Anterior cingulate cortex (tissue), 58 donors: Measurements from ENCODE around the gene EDIL3.
"Not testable (repeated sequence)": the region's sequence is repeated elsewhere in the genome, so short reads cannot be mapped to it uniquely, and the experiment has no call there.

Source experiments
- DNase-seq, 58 donors: peaks; one replicate each; lab custom pipeline; 2025; lab: John Stamatoyannopoulos, UW

The EDIL3 gene

GRCh38 chr5:84213212-84213611, 171.5 kb downstream of the EDIL3 start:
- DNase-seq = no peak

- DNase-seq = no peak
These were observed 179.9 kb downstream of the EDIL3 start for GRCh38 chr5:84204772-84205171.

- DNase-seq = no peak
These were observed 182.5 kb downstream of the EDIL3 start for GRCh38 chr5:84202136-84202535.

DNA sequence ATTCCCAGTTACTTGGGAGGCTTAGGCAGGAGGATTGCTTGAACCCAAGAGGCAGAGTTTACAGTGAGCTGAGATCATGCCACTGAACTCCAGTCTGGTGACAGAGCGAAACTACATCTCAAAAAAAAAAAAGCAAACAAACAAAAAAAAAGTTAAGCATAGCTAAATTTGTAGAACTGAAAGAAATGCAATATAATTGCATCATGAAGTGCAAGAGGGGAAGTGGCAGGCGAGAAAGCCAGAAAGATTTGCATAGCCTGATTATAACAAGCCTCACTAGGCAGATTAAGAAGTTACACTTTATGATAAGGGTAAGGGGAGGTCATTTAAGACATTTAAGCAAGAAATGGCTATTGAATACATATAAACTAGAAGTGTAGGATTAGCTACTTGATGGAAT, 187.1 kb downstream of the EDIL3 start:
- no peak for DNase-seq

- no peak for DNase-seq
These were observed 193.4 kb downstream of the EDIL3 start for GRCh38 chr5:84191281-84191680.

- DNase-seq = no peak
These were observed 199.8 kb downstream of the EDIL3 start for GRCh38 chr5:84184857-84185256.

- DNase-seq = no peak
These were observed 203.6 kb downstream of the EDIL3 start for GRCh38 chr5:84181093-84181492.

- no peak for DNase-seq
These were observed 215.8 kb downstream of the EDIL3 start for GRCh38 chr5:84168841-84169240.

DNA sequence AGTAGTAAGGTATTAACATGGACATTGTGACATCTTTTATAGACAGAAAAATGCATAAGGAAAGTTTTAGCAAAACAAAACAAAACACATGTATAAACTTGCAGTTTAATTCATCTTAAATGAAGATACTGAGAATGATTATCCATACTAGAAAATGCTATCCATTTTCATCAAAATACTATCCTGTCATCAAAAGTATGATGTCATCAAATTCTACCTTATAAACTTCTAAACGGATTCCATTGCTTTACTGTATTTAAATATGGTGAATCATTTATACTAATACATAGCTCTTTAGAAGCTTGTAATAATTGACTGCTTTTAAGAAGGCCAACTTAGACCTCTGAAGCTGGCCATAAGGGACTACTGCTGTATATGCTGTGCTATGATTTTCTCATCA, 221.0 kb downstream of the EDIL3 start:
- no peak for DNase-seq

GRCh38 chr5:84162695-84163094, 222.0 kb downstream of the EDIL3 start:
- DNase-seq = no peak

DNA sequence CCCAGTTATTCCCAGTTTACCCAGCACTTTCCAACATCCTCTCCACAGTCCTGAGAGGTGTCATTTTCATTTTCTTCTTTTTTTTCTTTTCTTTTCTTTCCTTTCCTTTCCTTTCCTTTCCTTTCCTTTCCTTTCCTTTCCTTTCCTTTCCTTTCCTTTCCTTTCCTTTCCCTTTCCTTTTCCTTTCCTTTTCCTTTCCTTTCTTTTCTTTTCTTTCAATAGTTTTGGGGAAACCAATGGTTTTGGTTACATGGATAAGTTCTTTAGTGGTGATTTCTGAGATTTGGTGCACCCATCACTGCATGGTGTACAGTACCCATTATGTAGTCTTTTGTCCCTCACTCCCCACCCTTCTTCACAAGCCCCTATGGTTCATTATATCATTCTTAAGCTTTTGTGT, 224.0 kb downstream of the EDIL3 start:
- not testable (repeated sequence) for DNase-seq

- DNase-seq = no peak
These were observed 235.6 kb downstream of the EDIL3 start for GRCh38 chr5:84149094-84149493.

- DNase-seq = no peak
These were observed 236.0 kb downstream of the EDIL3 start for GRCh38 chr5:84148651-84149050.

DNA sequence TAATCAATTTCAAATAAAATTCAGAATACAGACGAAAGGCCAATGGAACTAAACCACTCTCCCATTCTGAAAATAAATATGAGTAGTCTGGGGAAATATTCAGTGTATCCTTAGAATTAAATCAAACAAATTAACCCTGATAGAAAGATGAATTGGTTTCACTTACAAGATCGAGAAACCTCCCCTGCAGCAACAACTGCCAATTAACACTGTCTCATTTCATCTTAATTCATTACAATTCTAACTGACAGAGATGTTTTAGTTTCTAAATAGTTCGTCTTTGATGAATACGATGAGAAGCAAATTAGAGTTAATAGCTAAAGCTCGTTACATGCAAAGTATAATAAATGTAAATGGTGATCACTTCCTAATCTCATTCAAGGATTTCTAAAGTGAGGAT, 247.1 kb downstream of the EDIL3 start:
- DNase-seq = no peak

- DNase-seq = no peak
These were observed 253.3 kb downstream of the EDIL3 start for GRCh38 chr5:84131372-84131771.

DNA sequence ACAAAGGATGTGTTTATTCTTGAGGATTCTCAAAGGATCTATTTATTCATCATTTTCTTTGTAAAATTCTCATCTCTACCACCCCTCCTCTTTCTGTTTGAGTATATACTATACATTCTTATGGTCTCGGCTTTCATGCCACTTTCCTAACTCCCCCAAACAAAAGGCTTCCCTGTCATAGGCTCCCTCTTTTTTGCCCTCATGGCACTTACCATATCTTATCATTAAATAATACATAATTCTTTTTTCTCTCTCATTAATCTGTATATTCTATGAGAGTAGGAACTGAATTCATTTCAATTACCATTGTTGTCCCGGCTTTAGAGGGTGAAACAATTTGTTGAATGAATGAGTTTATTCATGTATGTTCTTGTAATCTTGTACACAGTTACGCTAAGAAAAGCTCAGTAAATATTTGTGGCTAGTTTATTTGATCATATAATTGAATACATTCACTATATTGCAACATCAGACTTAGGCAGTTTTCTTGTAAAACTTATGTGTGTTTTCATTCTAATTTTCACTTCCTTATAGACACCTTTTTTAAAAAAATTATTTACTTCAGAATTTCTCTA, 254.6 kb downstream of the EDIL3 start:
- DNase-seq = no peak

DNA sequence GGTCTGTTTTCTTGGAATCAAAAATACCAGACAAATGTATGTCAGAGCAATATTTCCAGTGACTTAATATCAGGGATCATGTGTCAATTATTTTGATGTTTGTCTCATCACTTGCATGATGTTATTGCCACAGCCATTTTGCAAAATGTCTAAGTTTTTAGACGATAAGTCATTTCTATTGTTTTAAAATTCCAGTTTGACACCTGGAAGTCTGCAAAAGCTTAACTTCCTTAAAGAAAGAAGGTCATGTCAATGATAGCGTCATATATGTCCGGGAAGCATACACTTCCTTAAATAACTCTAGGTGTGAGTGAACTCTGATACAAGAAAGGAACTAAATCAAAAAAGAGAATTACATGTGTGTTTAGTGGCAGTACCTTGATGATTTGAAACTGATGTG, 259.5 kb downstream of the EDIL3 start:
- DNase-seq = no peak

DNA sequence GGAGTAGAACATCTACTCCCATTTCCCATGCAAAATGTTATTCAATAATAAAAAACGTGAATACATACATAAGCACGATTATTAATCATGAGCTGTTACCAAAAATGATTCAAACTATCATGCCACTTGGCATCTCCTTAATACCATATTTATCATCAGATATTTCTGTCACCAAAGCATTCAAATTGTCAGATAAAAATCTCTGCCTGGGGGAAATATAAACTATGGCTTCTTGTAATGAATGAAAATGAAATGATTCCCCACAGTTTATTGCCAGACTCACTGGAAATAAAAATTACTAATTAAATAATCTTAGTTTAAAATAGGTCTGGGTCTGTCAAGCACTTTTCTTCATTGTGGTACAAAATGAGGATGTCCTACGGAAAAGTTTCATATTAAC, 265.4 kb downstream of the EDIL3 start:
- no peak for DNase-seq

- DNase-seq = no peak
These were observed 266.1 kb downstream of the EDIL3 start for GRCh38 chr5:84118551-84118950.

- DNase-seq = no peak
These were observed 269.0 kb downstream of the EDIL3 start for GRCh38 chr5:84115727-84116126.

GRCh38 chr5:84113246-84114105, 271.2 kb downstream of the EDIL3 start:
- DNase-seq = no peak

- no peak for DNase-seq
These were observed 291.9 kb downstream of the EDIL3 start for GRCh38 chr5:84092738-84093137.
